Naive B cell (primary cell): ENCODE data around the gene RPEL1. TPM values are rescaled to one million over a fixed set of nuclear protein-coding genes. Genes with fewer than 3 reads are reported as not detected.
"Not testable (repeated sequence)": the region's sequence is repeated elsewhere in the genome, so short reads cannot be mapped to it uniquely, and the experiment has no call there.

Experiments used
- ATAC-seq, 2 donors: fragments of 150-1000 bp; cut with Tn5 transposase; 2 replicates each; pipeline ENCODE4 v1.10.0; 2021; ENCODE audit warnings: low read depth in 2 of 2, mild to moderate bottlenecking in 2 of 2, moderate library complexity in 2 of 2
- DNase-seq: peaks from one replicate; pipeline ENCODE4 v3.0.0; 2022
- H3K27ac Mint-ChIP-seq, 6 donors: one replicate each; pipeline ENCODE4 v1.8.0; 2020 to 2022; ENCODE audit warnings: mild to moderate bottlenecking in 6 of 6, mixed read lengths in 6 of 6, moderate library complexity in 5 of 6, inconsistent platforms in 2 of 6
- H3K27me3 Mint-ChIP-seq, 3 donors: one replicate each; pipeline ENCODE4 v1.8.0; 2021 to 2022; ENCODE audit warnings: mixed read lengths in 3 of 3, mild to moderate bottlenecking in 1 of 3
- H3K36me3 Mint-ChIP-seq, 2 donors: one replicate each; pipeline ENCODE4 v1.8.0; 2020 to 2022; ENCODE audit warnings: mixed read lengths in 2 of 2, inconsistent platforms in 1 of 2, mild to moderate bottlenecking in 1 of 2
- H3K4me1 Mint-ChIP-seq, 3 donors: one replicate each; pipeline ENCODE4 v1.8.0; 2020 to 2022; ENCODE audit warnings: mixed read lengths in 3 of 3, inconsistent platforms in 1 of 3, mild to moderate bottlenecking in 1 of 3, moderate library complexity in 1 of 3
- H3K4me3 Mint-ChIP-seq, 8 donors: one replicate each; pipeline ENCODE4 v1.8.0; 2020 to 2022; ENCODE audit warnings: mild to moderate bottlenecking in 8 of 8, mixed read lengths in 8 of 8, moderate library complexity in 8 of 8, inconsistent platforms in 2 of 8
- H3K9me3 Mint-ChIP-seq, 7 donors: one replicate each; pipeline ENCODE4 v1.8.0; 2020 to 2022; ENCODE audit warnings: mixed read lengths in 7 of 7, mild to moderate bottlenecking in 5 of 7, inconsistent platforms in 2 of 7, moderate library complexity in 1 of 7
- polyA plus RNA-seq, 6 donors: library from polyadenylated mRNA; unstranded; fragments of 300-500 nt; fragmentation: Illumina TruSeq; gene quantifications; one replicate each; pipeline ENCODE4 v1.2.3, GENCODE V29; 2021; ENCODE audit warnings: low read depth in 6 of 6

RPEL1 gene
- polyA plus RNA-seq, 6 donors from 2014 or later: not detected

DNA sequence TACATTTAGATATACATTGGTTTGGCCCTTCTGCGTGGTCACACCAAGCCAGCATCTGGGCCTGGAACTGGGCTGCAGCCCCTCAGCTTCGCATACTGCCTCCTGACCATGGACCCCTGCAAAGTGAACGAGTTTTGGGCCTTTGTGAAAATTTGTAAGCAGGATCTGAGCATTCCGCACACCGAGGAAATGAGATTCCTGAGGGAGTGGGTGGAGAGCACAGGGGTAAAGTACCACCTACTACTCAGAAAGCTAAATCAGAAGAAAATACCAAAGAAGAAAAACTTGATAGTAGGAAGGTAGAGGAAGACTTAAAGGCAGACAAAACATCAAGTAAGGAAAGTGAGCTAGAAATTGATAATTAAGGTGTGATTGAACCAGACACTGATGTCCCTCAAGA lies 30.1 kb upstream of the RPEL1 start:
- no peak for DNase-seq
- H3K27ac Mint-ChIP-seq: no peak overlapping the region
- H3K27me3 Mint-ChIP-seq: peaks cover 0 to 21% (median 4%) of the 10 kb centered on the region in 3 donors
- no peaks in the 10 kb centered on the region for H3K4me1 Mint-ChIP-seq
- H3K36me3 Mint-ChIP-seq: peaks cover 4 to 16% of the 10 kb centered on the region in 2 donors
- ATAC-seq: no peak
- peak overlapping the region in 2 of 8 donors; percentile 48 to 59 for H3K4me3 Mint-ChIP-seq
- H3K9me3 Mint-ChIP-seq: peaks cover 2 to 14% (median 12%) of the 10 kb centered on the region in 7 donors

DNA sequence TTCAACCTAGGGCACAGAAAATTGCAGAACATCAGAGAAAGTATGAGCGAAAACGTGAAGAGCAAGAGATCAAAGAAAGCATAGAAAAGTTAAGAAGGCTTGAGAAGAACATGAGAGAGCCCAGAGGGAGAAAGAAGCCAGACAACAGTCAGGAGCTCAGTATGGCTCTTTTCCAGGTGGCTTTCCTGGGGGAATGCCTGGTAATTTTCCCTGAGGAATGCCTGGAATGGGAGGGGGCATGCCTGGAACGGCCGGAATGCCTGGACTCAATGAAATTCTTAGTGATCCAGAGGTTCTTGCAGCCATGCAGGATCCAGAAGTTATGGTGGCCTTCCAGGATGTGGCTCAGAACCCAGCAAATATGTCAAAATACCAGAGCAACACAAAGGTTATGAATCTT lies 29.3 kb upstream of the RPEL1 start:
- H3K36me3 Mint-ChIP-seq: peaks cover 4 to 16% of the 10 kb centered on the region in 2 donors
- H3K9me3 Mint-ChIP-seq: peaks cover 2 to 14% (median 12%) of the 10 kb centered on the region in 7 donors
- not testable (repeated sequence) for ATAC-seq, H3K4me1 Mint-ChIP-seq, H3K4me3 Mint-ChIP-seq, H3K27ac Mint-ChIP-seq, DNase-seq
- H3K27me3 Mint-ChIP-seq: peaks cover 0 to 21% (median 4%) of the 10 kb centered on the region in 3 donors

DNA sequence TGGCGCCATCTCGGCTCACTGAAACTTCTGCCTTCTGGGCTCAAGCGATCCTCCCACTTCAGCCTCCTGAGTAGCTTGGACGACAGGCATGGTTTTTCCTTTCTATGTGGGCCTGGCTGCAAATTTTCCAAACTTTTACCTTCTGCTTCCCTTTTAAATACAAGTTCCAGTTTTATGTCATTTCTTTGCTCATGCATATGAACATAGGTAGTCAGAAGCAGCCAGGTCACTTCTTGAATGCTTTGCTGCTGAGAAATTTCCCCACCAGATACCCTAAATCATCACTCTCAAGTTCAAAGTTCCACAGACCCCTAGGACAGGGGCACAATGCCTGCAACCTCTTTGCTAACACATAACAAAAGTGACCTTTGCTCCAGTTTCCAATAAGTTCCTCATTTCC lies 21.6 kb upstream of the RPEL1 start:
- H3K27ac Mint-ChIP-seq: no peak overlapping the region
- no peak for ATAC-seq
- peaks cover 9 to 21% of the 10 kb centered on the region in 2 donors for H3K36me3 Mint-ChIP-seq
- no peak overlapping the region for H3K4me3 Mint-ChIP-seq
- no peak for DNase-seq
- peaks cover 16 to 27% (median 23%) of the 10 kb centered on the region in 7 donors for H3K9me3 Mint-ChIP-seq
- no peaks in the 10 kb centered on the region for H3K4me1 Mint-ChIP-seq
- H3K27me3 Mint-ChIP-seq: no peaks in the 10 kb centered on the region

DNA sequence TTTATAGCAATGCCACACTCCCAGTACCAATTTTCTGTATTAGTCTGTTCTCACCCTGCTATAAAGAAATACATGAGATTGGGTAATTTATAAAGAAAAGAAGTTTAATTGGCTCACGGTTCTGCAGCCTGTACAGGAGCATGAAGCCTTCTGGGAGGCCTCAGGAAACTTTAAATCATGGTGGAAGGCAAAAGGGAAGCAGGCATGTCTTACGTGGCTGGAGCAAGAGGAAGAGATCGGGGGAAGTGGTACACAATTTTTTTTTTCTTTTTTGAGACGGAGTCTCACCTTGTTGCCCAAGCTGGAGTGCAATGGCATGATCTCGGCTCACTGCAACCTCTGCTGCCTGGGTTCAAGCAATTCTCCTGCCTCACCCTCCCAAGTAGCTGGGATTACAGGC lies 21.0 kb upstream of the RPEL1 start:
- not testable (repeated sequence) for H3K27ac Mint-ChIP-seq, H3K4me3 Mint-ChIP-seq, ATAC-seq, DNase-seq, H3K4me1 Mint-ChIP-seq, H3K27me3 Mint-ChIP-seq
- H3K36me3 Mint-ChIP-seq: peaks cover 9 to 21% of the 10 kb centered on the region in 2 donors
- H3K9me3 Mint-ChIP-seq: peaks cover 16 to 27% (median 23%) of the 10 kb centered on the region in 7 donors

DNA sequence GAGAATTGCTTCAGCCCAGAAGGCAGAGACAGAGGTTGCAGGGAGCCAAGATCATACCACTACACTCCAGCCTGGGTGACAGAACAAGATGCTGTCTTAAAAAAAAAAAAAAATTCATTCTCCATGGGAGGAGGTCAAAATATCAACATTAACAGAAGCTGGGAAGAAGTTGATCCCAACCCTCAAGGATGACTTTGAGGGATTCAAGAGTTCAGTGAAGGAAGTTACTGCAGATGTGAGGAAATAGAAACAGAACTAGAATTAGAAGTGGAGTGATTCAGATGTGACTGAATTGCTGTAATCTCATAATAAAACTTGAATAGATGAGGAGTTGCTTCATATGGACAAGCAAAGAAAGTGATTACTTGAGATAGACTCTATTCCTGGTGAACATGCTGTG lies 19.7 kb upstream of the RPEL1 start:
- DNase-seq (no peak), ATAC-seq (no peak)
- H3K27me3 Mint-ChIP-seq: no peaks in the 10 kb centered on the region
- no peak overlapping the region for H3K27ac Mint-ChIP-seq
- H3K4me3 Mint-ChIP-seq: no peak overlapping the region
- peaks cover 9 to 21% of the 10 kb centered on the region in 2 donors for H3K36me3 Mint-ChIP-seq
- H3K4me1 Mint-ChIP-seq: no peaks in the 10 kb centered on the region
- peaks cover 16 to 27% (median 23%) of the 10 kb centered on the region in 7 donors for H3K9me3 Mint-ChIP-seq

DNA sequence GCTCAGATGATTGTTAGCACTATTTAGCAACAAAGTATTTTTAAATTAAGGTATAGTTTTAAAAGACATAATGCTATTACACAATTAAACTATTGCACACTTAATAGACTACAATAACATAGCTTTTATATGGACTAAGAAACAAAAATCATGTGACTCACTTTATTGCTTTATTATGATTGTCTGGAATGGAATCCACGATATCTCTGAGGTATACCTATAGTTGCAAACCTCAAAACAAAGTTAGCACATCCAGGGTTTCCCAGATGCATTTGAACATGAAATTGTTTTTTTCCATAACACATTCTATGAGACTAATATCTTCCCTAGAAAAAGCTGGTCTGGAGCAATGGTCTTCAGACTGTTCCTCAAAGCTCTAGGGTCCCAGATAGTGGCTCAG lies 18.3 kb upstream of the RPEL1 start:
- Mint-ChIP-seq H3K27ac (peak overlapping the region in 1 of 6 donors; percentile 28), H3K9me3 (peaks cover 12 to 24% (median 20%) of the 10 kb centered on the region in 7 donors), H3K36me3 (peaks cover 9 to 16% of the 10 kb centered on the region in 2 donors), H3K27me3 (no peaks in the 10 kb centered on the region), H3K4me1 (peaks cover 0 to 4% (median 0%) of the 10 kb centered on the region in 3 donors), H3K4me3 (no peak overlapping the region)
- ATAC-seq: no peak
- DNase-seq: no peak

DNA sequence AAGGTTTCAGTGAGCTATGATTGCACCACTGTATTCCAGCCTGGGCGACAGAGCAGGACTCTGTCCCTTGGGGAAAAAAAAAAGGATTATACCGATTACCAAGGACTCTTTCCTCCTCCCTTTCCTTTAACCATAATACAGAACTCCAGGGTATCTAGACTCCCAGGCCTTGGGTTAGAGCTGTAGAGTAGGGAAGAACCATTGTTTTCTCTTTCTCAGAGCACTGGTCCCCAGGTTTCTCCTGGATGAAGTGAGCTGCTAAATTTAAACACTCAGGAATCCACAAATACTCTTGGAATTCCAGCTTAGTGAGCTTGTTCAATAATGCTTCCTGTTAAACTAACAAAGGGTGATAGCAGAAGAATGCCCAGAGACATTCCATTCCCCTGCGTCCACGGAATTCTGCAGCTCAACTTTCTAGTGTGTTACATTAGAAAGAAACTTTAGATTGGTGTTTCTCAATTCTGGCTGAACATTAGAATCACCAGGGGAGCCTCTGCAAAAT lies 14.6 kb upstream of the RPEL1 start:
- DNase-seq (no peak), ATAC-seq (no peak)
- Mint-ChIP-seq H3K27me3 (no peaks in the 10 kb centered on the region), H3K4me1 (peaks cover 6 to 9% (median 6%) of the 10 kb centered on the region in 3 donors), H3K4me3 (no peak overlapping the region), H3K9me3 (no peaks in the 10 kb centered on the region), H3K27ac (no peak overlapping the region), H3K36me3 (no peaks in the 10 kb centered on the region)

DNA sequence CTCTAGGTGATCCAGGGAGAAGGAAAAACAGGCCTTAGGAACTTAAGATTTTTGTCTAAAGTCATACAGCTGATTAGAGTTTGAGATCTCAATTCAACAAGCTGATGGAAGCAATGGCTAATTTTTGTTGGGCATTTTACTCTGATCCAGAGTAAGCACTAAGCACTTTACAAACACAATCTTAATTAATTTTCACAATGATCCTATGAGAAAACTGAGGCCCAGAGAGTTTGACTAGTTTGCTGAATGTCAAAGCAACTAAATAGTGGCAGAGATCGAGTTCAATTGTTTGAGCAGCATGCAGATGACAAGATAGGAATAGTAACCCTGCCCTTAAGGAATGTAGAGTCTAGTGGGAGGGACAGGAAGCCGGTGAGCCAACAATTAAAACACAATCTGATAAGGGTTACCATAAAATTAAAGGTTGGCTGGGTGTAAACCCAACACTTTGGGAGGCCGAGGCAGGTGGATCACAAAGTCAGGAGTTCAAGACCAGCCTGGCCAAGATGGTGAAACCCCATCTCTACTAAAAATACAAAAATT lies 13.5 kb upstream of the RPEL1 start:
- Mint-ChIP-seq H3K4me1 (peaks cover 6 to 9% (median 6%) of the 10 kb centered on the region in 3 donors), H3K9me3 (peaks cover 0 to 2% (median 0%) of the 10 kb centered on the region in 7 donors), H3K36me3 (no peaks in the 10 kb centered on the region), H3K4me3 (no peak overlapping the region), H3K27me3 (no peaks in the 10 kb centered on the region), H3K27ac (peak overlapping the region in 2 of 6 donors; percentile 4 to 32)
- no peak for DNase-seq
- no peak for ATAC-seq

DNA sequence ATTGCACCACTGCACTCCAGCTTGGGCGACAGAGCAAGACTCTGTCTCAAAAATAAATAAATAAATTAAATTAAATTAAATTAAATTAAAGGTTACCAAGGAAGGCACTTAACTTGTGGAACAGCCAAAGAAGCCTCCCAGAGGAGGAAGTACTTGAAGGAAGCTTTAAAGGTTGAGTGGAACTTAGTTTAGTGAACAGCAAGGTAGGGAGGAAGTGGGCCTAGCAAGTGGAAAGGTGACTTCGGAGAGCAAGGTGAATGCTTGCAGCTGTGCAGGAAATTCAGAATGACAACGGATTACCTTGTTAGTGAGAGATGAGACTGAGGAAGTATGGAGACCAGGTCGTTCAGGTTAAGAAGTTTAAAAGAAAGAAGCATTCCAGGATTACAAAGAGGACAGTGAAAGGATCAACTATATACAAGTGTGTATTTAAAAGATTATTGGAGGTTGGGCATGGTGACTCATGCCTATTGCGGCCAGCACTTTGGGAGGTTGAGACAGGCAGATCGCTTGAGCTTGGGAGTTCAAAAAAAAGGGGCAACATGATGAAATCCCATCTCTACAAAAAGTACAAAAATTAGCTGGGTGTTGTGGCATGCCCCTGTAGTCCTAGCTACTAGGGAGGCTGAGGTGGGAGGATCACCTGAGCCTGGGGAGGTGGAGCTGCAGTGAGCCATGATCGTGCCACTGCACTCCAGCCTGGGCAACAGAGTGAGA lies 12.8 kb upstream of the RPEL1 start:
- Mint-ChIP-seq H3K27me3 (no peaks in the 10 kb centered on the region), H3K27ac (peak overlapping the region in 2 of 6 donors; percentile 15 to 22), H3K9me3 (peaks cover 0 to 2% (median 0%) of the 10 kb centered on the region in 7 donors), H3K4me3 (no peak overlapping the region), H3K36me3 (no peaks in the 10 kb centered on the region), H3K4me1 (peaks cover 6 to 9% (median 6%) of the 10 kb centered on the region in 3 donors)
- DNase-seq (no peak), ATAC-seq (no peak)

DNA sequence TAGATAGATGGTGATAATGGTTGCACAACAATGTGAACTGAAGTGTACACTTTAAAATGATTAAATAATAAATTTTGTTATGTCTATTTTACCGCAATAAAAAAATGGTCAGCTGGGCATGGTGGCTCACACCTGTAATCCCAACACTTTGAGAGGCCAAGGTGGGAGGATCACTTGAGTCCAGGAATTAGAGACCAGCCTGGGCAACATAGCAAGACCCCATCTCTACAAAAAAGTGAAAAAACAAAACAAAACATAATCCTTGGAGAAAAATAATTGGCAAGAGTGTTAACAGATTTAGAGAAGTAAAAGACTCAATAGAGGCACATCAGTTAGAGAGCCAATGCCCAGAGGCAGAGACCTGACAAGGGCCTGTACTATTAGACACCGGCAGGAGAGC lies 9.9 kb upstream of the RPEL1 start:
- Mint-ChIP-seq H3K36me3 (no peaks in the 10 kb centered on the region), H3K4me3 (peak overlapping the region in 1 of 8 donors; percentile 42), H3K9me3 (peaks cover 0 to 2% (median 0%) of the 10 kb centered on the region in 7 donors), H3K27ac (peak overlapping the region in 1 of 6 donors; percentile 72), H3K4me1 (peaks cover 16 to 25% (median 24%) of the 10 kb centered on the region in 3 donors), H3K27me3 (peaks cover 0 to 4% (median 0%) of the 10 kb centered on the region in 3 donors)
- ATAC-seq: no peak
- no peak for DNase-seq

DNA sequence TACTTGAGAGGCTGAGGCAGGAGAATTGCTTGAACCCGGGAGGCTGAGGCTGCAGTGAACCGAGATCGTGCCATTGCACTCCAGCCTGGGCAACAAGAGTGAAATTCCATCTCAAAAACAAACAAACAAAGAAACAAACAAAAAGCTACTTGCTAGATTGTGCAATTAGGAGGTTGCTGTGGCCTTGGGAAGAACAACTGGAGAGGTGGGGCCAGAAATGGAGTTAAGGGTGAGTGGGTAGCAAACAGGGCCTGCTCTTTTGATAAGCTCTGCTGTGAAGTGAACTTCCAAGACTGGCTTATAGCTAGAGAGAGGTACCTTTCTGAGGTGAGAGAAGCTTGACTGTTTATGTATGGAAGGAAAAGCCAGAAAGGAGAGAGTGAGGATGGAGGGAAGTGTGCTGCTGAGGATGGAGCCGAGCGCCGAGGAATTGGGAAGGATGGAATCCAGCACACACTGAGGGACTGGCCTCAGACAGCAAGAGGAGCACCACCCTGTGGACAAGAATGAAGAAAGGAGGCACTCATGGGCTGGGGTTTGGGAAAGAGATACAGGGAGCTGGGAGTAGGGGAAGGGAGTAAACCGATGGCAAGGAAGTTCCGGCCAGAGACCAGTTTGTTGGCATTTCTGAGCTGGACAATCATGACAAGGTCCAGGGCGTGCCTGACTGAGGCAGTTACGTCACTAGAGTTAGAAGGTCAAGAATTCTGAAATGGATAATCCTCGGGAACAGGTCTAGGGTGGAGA lies 7.0 kb upstream of the RPEL1 start:
- H3K27me3 Mint-ChIP-seq: peaks cover 0 to 4% (median 0%) of the 10 kb centered on the region in 3 donors
- ATAC-seq (no peak), DNase-seq (no peak)
- peak overlapping the region in 1 of 8 donors; percentile 34 for H3K4me3 Mint-ChIP-seq
- H3K27ac Mint-ChIP-seq: peak overlapping the region in 1 of 6 donors; percentile 30
- no peaks in the 10 kb centered on the region for H3K36me3 Mint-ChIP-seq
- peaks cover 21 to 34% (median 22%) of the 10 kb centered on the region in 3 donors for H3K4me1 Mint-ChIP-seq
- peaks cover 0 to 2% (median 0%) of the 10 kb centered on the region in 7 donors for H3K9me3 Mint-ChIP-seq

DNA sequence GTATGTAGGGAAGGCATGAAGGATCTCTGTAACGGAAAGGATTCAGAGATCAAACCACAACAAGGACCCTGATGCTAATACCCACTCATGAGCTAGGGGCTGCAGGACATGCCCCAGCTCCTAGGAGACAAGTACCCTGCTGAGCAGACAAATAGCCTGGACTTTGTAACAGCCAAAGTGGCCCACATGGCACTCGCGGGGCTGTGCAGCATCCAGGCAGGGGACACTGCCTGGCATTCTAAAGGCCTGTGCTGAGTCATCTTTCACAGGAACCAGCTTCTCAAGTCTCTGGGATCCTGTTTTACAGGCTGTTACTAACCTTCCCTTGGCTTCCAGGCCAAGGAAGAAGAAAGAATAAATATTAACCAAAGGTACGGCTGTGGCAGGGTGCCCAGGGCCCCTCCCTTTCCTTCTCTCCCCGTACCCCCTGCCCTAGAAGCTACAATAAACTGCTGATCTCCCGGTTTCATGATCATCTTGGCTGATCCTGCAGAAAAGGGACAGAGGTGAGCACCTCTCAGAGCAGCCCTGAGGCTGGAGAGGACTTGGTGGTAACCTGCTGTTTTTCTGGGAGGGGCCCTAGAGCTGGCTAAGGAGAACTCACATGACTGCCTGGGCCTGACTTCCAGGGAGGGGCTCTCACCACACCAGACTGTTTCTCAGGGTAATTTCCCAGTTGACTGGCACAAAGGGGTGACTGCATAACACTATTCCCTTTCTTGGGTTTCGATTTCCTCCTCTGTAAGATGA lies 4.2 kb upstream of the RPEL1 start:
- H3K9me3 Mint-ChIP-seq: peaks cover 0 to 2% (median 0%) of the 10 kb centered on the region in 7 donors
- DNase-seq (no peak), ATAC-seq (peak; percentile 62 to 65)
- H3K36me3 Mint-ChIP-seq: no peaks in the 10 kb centered on the region
- peaks cover 21 to 38% (median 22%) of the 10 kb centered on the region in 3 donors for H3K4me1 Mint-ChIP-seq
- H3K4me3 Mint-ChIP-seq: peak overlapping the region in 5 of 8 donors; percentile 12 to 62 (median 37)
- peaks cover 0 to 4% (median 0%) of the 10 kb centered on the region in 3 donors for H3K27me3 Mint-ChIP-seq
- H3K27ac Mint-ChIP-seq: peak overlapping the region in 4 of 6 donors; percentile 11 to 86 (median 57)
